Endometrial microvascular endothelial cells (primary cell): ENCODE measurements around the gene SLC7A7. TPM values are rescaled to one million over a fixed set of nuclear protein-coding genes. Genes with fewer than 3 reads are reported as not detected.
"Not testable (repeated sequence)": the region's sequence is repeated elsewhere in the genome, so short reads cannot be mapped to it uniquely, and the experiment has no call there.

Experiments
- in situ Hi-C: cut with HindIII; loops from 2 replicates; pipeline ENCODE4 v1.10.0; 2017; ENCODE audit warnings: low sequenced_read_pairs, low pct_unique_long_range_greater_than_20kb; ENCODE audit errors: inconsistent ontology term
- total RNA-seq: library from RNA; depleted of rRNA; stranded (reverse); fragments of >200 nt; gene quantifications from one replicate; pipeline ENCODE4 v1.2.3, GENCODE V29; 2015; ENCODE audit errors: inconsistent ontology term

Gene SLC7A7
- total RNA-seq, 1 donor from 2014 or later, result 20.1 TPM

GRCh38 chr14:22824711-22825359 lies 9.6 kb upstream of the SLC7A7 start:
- in situ Hi-C loops, result no loop called here

- in situ Hi-C loops, result no loop called here
These were observed 7.4 kb upstream of the SLC7A7 start for GRCh38 chr14:22822571-22823098.

DNA sequence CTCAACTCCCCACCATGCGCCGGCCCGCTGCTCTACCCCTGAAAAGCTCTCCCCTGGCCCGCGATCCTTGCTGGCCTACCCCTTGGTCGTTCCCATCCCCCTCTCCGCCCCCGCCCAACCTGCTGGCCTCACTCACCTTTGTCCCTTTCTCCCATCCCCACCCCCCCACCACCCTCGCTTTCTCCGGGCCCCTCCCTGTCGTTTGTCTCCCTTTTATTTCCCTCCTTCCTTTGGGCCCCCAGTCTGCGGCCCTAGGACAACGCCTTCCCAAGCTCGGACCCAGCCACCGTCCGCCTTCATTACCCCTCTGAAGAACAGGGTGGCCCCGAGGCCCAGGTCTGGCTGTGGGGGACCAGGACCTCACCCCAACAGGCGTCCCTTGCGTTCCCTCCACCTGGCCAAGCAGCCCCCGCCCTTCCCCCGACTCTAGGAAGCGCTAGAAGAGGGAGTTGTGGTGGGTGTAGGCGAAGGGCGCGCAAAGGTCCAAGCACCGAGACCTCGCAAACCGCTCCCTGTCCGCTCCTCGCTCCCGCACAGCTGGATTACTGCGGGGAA lies 6.9 kb upstream of the SLC7A7 start:
- in situ Hi-C loops, result no loop called here

GRCh38 chr14:22821193-22822015 lies 6.2 kb upstream of the SLC7A7 start:
- in situ Hi-C loops, result no loop called here

DNA sequence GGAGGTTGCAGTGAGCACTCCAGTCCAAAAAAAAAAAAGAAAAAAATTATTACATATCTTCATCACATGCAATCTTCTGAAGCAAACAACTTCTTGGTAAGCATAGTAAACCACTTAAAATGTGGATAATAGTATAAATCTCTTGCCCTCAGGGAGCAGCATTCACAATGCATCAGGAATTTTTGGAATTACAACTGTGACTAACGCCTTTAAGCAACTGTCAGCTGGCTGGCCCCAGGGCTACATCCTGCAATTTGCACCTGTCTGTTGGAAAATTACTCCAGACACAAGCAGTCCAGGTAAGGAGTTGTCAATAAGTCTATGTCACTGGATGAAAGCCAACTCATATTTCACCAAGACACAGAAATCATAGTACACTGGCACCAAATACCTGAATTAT lies 5.5 kb upstream of the SLC7A7 start:
- in situ Hi-C loops, result no loop called here

GRCh38 chr14:22819151-22819988 lies 4.1 kb upstream of the SLC7A7 start:
- in situ Hi-C loops, result no loop called here

DNA sequence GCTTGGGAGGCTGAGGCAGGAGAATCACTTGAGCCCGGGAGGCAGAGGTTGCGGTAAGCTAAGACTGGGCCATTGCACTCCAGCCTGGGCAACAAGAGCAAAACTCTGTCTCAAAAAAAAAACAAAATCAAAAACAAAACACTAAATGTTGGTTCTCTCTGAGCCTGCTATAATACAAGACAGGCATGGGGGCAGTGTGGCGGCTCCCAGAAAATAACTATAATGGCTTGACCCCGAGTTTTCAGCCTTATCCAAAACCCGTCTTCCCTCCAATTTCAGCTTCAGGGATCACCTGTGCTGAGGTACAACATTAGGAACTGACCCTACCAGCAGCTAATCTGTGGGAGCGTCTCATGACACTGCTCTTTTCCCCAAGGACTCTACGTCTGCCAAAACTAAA lies 862 bp downstream of the SLC7A7 start:
- in situ Hi-C loops, result no loop called here

GRCh38 chr14:22813145-22813544 lies 2.1 kb downstream of the SLC7A7 start:
- in situ Hi-C loops, result no loop called here

DNA sequence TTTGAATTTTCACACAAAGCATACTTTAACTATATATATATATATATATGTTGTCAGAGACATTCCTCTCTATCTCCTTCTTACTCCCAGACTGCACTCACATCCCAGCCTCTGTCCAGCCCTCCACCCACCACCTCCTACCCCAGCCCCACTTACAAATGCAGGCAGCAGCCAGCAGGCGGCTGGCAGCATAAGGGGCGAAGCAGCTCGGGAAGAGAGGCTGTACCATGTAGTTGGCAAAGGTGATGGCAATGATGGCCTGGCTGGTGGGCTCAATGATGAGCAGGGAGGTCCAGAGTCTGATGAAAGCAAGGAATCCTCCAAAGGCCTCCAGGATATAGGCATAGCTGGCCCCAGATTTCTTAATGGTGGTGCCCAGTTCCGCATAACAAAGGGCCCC lies 2.5 kb downstream of the SLC7A7 start:
- in situ Hi-C loops, result no loop called here

DNA sequence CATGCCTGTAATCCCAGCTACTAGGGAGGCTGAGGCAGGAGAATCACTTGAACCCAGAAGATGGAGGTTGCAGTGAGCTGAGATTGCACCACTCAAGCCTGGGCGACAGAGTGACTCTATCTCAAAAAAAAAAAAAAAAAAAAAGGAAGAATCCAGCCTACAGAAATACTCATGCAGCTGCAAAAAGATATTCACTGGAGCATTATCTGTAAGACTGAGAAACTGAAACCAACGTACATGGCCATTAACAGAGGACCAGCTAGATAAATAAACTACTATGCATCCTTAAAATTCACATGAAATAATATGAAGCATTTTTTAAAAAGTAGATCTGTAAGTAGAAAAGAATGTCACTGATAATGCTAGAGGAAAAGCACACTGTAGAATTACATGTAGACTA lies 3.5 kb downstream of the SLC7A7 start:
- in situ Hi-C loops, result no loop called here

DNA sequence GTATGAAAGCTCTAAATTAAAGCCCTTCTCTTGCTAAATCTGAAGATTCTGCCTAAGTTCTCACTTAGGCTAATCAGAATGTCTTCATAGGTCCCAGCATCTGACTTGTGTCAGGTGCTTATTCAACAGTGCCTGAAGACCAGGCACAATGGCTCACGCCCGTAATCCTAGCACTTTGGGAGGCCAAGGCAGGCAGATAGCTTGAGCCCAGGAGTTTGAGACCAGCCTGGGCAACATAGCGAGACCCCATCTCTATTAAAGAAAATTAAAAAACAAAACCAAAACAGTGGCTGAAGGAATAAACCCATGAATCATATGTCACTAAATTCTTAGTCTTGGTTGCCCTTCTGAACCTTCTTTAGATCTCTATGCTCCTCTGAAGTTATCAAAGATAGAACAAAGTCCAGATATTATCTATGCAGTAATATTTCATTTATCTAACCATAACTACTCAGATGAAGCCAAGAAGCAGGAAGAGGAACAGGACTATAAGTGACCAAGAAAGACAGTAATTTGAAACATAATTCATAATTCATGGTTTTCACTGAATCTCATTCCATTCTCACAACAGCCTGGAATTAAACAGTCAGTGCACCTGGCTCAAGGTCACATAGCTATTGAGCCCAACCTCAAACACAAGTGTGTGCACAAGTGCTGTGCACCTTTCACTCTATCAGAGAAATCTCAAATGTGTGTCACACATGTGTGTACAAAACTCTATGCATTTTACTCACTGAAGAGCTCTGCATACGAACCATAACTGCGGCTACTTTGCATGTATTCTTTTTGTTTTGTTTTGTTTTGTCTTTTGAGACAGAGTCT lies 6.6 kb downstream of the SLC7A7 start:
- in situ Hi-C loops, result no loop called here

- in situ Hi-C loops, result no loop called here
These were observed 7.7 kb downstream of the SLC7A7 start for GRCh38 chr14:22807432-22808087.

GRCh38 chr14:22805235-22805634 lies 10.0 kb downstream of the SLC7A7 start:
- in situ Hi-C loops, result not testable (repeated sequence)

DNA sequence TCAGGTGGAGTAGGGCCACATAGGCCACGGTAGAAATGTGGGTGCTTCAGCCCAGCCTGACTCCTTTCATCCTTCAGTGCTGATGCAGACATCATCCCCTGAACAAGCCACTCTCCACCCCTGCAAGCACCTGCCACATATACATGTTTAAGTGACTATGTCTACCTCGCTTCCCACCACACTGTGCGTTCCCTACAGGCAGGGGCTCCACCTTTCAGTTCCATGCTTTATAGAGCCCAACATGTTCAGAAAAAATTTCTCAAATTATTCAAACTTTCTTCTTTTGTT lies 11.6 kb downstream of the SLC7A7 start:
- in situ Hi-C loops, result no loop called here

GRCh38 chr14:22802860-22803686 lies 12.2 kb downstream of the SLC7A7 start:
- in situ Hi-C loops, result no loop called here

GRCh38 chr14:22801716-22802115 lies 13.5 kb downstream of the SLC7A7 start:
- in situ Hi-C loops, result no loop called here

DNA sequence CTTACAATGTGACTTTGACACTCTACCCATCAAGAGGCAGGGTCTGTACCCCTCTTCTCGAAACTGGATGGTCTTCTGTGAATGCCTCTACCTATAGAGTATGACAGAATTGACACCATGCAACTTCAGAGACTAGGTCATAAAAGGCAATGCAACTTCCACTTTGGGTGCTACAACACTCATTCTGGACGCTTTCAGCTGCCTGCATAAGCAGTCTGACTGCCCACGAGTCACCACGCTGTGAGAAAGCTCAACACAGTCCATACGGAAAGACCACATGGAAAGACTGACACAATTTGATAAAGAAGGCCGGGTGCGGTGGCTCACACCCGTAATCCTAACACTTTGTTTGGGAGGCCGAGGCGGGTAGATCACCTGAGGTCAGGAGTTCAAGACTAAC lies 14.9 kb downstream of the SLC7A7 start:
- in situ Hi-C loops, result no loop called here
